HepG2 (cell line): ENCODE results near the gene MCAT. TPM values are rescaled to one million over a fixed set of nuclear protein-coding genes. Genes with fewer than 3 reads are reported as not detected.

Experiments
- ATAC-seq: fragments of 200-7000 bp; cut with Tn5 transposase; 3 replicates; pipeline ENCODE4 v1.9.1; 2020; ENCODE audit warnings: mild to moderate bottlenecking, moderate library complexity
- BruUV-seq: library from RNA; stranded (reverse); fragments of 400-500 nt; replicated peaks from 2 replicates; lab custom pipeline; 2021; lab: Mats Ljungman, UMichigan
- CTCF ChIA-PET: fragments of 300-600 bp; formaldehyde crosslinking; extraction: SDS; loops from one replicate; lab custom pipeline; 2021; ENCODE audit warnings: low total read pairs, inconsistent platforms, low intra/inter-chr PET ratio; lab: Yijun Ruan, JAX
- POLR2A ChIA-PET: fragments of 350-600 bp; sonication (Branson Sonifier 250); formaldehyde crosslinking; loops from one replicate; lab custom pipeline; 2020; ENCODE audit warnings: antibody characterized with exemption, inconsistent platforms; lab: Yijun Ruan, JAX
- DNase-seq: peaks from one replicate; pipeline ENCODE4 v3.0.0-alpha.2; 2015; ENCODE audit warnings: low spot score
- FAIRE-seq: peaks from 3 replicates; lab custom pipeline; 2011; peaks lifted over from hg19 to GRCh38; lab: Jason Lieb, UNC
- H2AFZ ChIP-seq: one replicate; pipeline ENCODE4 v1.6.1; 2011; ENCODE audit warnings: low read length, inconsistent platforms
- H3K27ac ChIP-seq: fragments of 300-600 bp; 3 replicates; pipeline ENCODE4 v1.8.0; 2011; ENCODE audit warnings: mixed run types, mild to moderate bottlenecking, mixed read lengths, low read length, inconsistent platforms; ENCODE audit not compliant: insufficient read depth; ENCODE audit errors: extremely low read length
- H3K27me3 ChIP-seq, 2 experiments: fragments of 200-600 bp in 1 of 2; 2 replicates in 1 of 2; 3 replicates in 1 of 2; pipeline versions ENCODE4 v1.6.0 to v1.8.0; 2011; ENCODE audit warnings: low read length in 2 of 2, mild to moderate bottlenecking in 2 of 2, moderate library complexity in 2 of 2, inconsistent platforms in 1 of 2; ENCODE audit not compliant: insufficient read depth in 2 of 2, control insufficient read depth in 1 of 2
- H3K36me3 ChIP-seq, 2 experiments: fragments of 200-600 bp in 1 of 2; replicated peaks in 1 of 2; 2 replicates in 1 of 2; 3 replicates in 1 of 2; pipeline versions ENCODE4 v1.5.1 to v1.8.0; 2011; ENCODE audit warnings: low read length in 2 of 2, inconsistent platforms in 1 of 2; ENCODE audit not compliant: insufficient read depth in 2 of 2, control insufficient read depth in 1 of 2
- H3K4me1 ChIP-seq: 2 replicates; pipeline ENCODE4 v1.5.1; 2012; ENCODE audit warnings: low read length, inconsistent platforms; ENCODE audit not compliant: insufficient read depth
- H3K4me2 ChIP-seq: 2 replicates; pipeline ENCODE4 v1.6.0; 2011; ENCODE audit warnings: low read depth, low read length, inconsistent platforms
- H3K4me3 ChIP-seq, 3 experiments: fragments of 200-600 bp in 1 of 3; sonication (generic), shearing (Covaris generic) in 1 of 3; replicated peaks in 1 of 3; 2 replicates each; pipeline ENCODE4 v1.5.1; 2011 to 2016; ENCODE audit warnings: low read length in 3 of 3, inconsistent platforms in 2 of 3, low read depth in 2 of 3, mild to moderate bottlenecking in 2 of 3, control low read depth in 1 of 3, mixed read lengths in 1 of 3; ENCODE audit not compliant: insufficient read depth in 1 of 3
- H3K79me2 ChIP-seq: one replicate; pipeline ENCODE4 v1.6.1; 2011; ENCODE audit warnings: low read length, inconsistent platforms; ENCODE audit not compliant: insufficient read depth
- H3K9ac ChIP-seq: 2 replicates; pipeline ENCODE4 v1.6.0; 2011; ENCODE audit warnings: mild to moderate bottlenecking, low read depth, low read length, inconsistent platforms; ENCODE audit not compliant: insufficient read depth
- H3K9me3 ChIP-seq: 2 replicates; pipeline ENCODE4 v1.5.1; 2012; ENCODE audit warnings: mild to moderate bottlenecking, low read length
- H4K20me1 ChIP-seq: 2 replicates; pipeline ENCODE4 v1.6.0; 2011; ENCODE audit warnings: inconsistent platforms, mild to moderate bottlenecking, low read length, moderate library complexity; ENCODE audit not compliant: insufficient read depth
- ARID4A ChIP-seq: sonication (generic); formaldehyde crosslinking; IDR thresholded peaks from 2 replicates; pipeline ENCODE4 v1.5.0; 2020; ENCODE audit warnings: mild to moderate bottlenecking, missing genetic modification reagents, borderline replicate concordance
- MAFF ChIP-seq: IDR thresholded peaks from 2 replicates; pipeline ENCODE4 v1.6.1; 2011; ENCODE audit warnings: low read depth, low read length, improper control_type of control experiment
- ZBTB26 ChIP-seq: IDR thresholded peaks from 2 replicates; pipeline ENCODE4 v1.6.1; 2016; ENCODE audit warnings: missing compliant biosample characterization, missing genetic modification reagents, borderline replicate concordance
- ZNF224 ChIP-seq: sonication (generic); formaldehyde crosslinking; IDR thresholded peaks from 2 replicates; pipeline ENCODE4 v1.5.0; 2020; ENCODE audit warnings: mild to moderate bottlenecking, missing genetic modification reagents
- ZNF510 ChIP-seq: sonication (generic); formaldehyde crosslinking; IDR thresholded peaks from 2 replicates; pipeline ENCODE4 v1.4.0; 2020; ENCODE audit warnings: low read depth, mild to moderate bottlenecking, missing genetic modification reagents
- ZNF574 ChIP-seq: sonication (generic); formaldehyde crosslinking; IDR thresholded peaks from 2 replicates; pipeline ENCODE4 v1.4.0; 2020; ENCODE audit warnings: missing genetic modification reagents
- ZZZ3 ChIP-seq: sonication (generic); formaldehyde crosslinking; IDR thresholded peaks from 2 replicates; pipeline ENCODE4 v1.4.0; 2020; ENCODE audit warnings: missing genetic modification reagents, mild to moderate bottlenecking, borderline replicate concordance
- WGBS: methylation state at CpG from one replicate; pipeline ENCODE4 v1.1.6; 2017; ENCODE audit warnings: low lambda C conversion rate; 5-methylcytosine and 5-hydroxymethylcytosine counted together
- in situ Hi-C: cut with HindIII; loops from 2 replicates; pipeline ENCODE4 v1.10.0; 2017; ENCODE audit warnings: low pct_unique_long_range_greater_than_20kb; ENCODE audit not compliant: extremely low pct_ligation_motif_present
- intact Hi-C: fragments of 100-400 bp; cut with micrococcal nuclease; formaldehyde crosslinking; loops from one replicate; pipeline ENCODE4 v1.10.0; 2022; ENCODE audit not compliant: unreplicated experiment
- polyA plus RNA-seq, 8 experiments: library from polyadenylated mRNA; depleted of rRNA in 3 of 8; stranded (reverse) in 7 of 8; unstranded in 1 of 8; fragments of >200 nt; fragmentation: Illumina TruSeq in 4 of 8; extraction: Trizol in 4 of 8; gene quantifications; 2 replicates each; pipeline versions ENCODE4 v1.2.1 to v1.2.3, GENCODE V29; 2011 to 2016; ENCODE audit warnings: low read depth in 4 of 8, missing spikeins in 1 of 8, mixed read lengths in 1 of 8; ENCODE audit not compliant: insufficient read depth in 1 of 8
- total RNA-seq, 5 experiments: library from RNA; depleted of rRNA; stranded (reverse); fragments of >200 nt; fragmentation: Illumina TruSeq; extraction: Trizol; gene quantifications; 2 replicates each; pipeline ENCODE4 v1.2.3, GENCODE V29; 2016; ENCODE audit warnings: low read depth in 1 of 5

The MCAT gene
- total and polyA plus RNA-seq, 2 of the 13 experiments (the other 11 are each of a cell fraction or from before 2014, with no cell fraction given): 9.3 to 16.7 TPM

DNA sequence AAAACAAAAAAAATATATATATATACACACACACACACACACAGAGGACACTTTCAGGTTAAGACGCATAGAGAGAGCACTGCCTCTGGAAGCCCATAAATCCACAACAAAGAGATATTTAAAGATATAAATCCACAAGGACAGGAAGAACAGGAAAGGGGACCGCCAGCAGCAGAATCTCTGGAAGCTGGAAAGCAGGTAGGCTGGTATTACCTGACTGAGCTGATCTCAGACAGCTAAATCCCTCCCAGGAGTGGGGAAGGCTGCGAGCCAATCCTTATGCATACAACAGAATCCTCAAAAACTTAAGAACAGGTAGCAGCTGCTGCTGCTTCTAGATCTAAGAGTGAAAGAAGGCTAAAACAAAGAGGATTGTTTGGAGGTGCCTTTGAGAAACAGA, 1.8 kb upstream of the MCAT start:
- in situ Hi-C loops: no loop called here
- Histone ChIP-seq H3K27me3 (peaks cover 4 to 10% of the 10 kb centered on the region in 2 experiments; a peak in 3 of 5 replicates), H3K4me1 (peaks cover 22% of the 10 kb centered on the region), H3K9me3 (no peaks in the 10 kb centered on the region), H3K4me3 (no peak overlapping the region), H4K20me1 (no peaks in the 10 kb centered on the region), H3K27ac (no peak overlapping the region), H2AFZ (no peak overlapping the region), H3K4me2 (no peak overlapping the region), H3K79me2 (peaks cover 8% of the 10 kb centered on the region), H3K9ac (no peak overlapping the region), H3K36me3 (peaks cover 2 to 8% of the 10 kb centered on the region in 2 experiments; a peak in 4 of 5 replicates)
- intact Hi-C loops: loop anchor here (5.0 kb wide), 1 partner anchor 38 kb away; no protein-coding TSS in a partner anchor
- FAIRE-seq (no peak), ATAC-seq (no peak), DNase-seq (no peak)
- ChIA-PET POLR2A (interaction anchor here (0.9 kb wide), 1 partner anchor 28 kb away, joined by 3 read pairs; no protein-coding TSS in a partner anchor), CTCF (no interaction called here)
- WGBS: 92% methylated on average over 3 of the region's 3 CpGs
- TF ChIP-seq ZNF510 (CRISPR knock-in tag) (no peak), ZZZ3 (CRISPR knock-in tag) (no peak), ZNF224 (CRISPR knock-in tag) (no peak), ARID4A (no peak), ZNF574 (no peak), MAFF (no peak), ZBTB26 (CRISPR knock-in tag) (no peak)
- BruUV-seq: no TSS peak
